Keratinocyte (primary cell): ENCODE results near the gene VTI1A. TPM values are rescaled to one million over a fixed set of nuclear protein-coding genes. Genes with fewer than 3 reads are reported as not detected.

Experiments
- DNase-seq: peaks from one replicate; pipeline ENCODE4 v3.0.0-alpha.2; 2011; ENCODE audit warnings: low read depth, missing footprints, low spot score
- FAIRE-seq: peaks from 2 replicates; lab custom pipeline; 2011; peaks lifted over from hg19 to GRCh38; lab: Jason Lieb, UNC
- H2AFZ ChIP-seq: 2 replicates; pipeline ENCODE4 v1.6.0; 2012; ENCODE audit warnings: low read length, control low read depth, inconsistent platforms; ENCODE audit not compliant: control insufficient read depth
- H3K27ac ChIP-seq: 2 replicates; pipeline ENCODE4 v1.5.1; 2011; ENCODE audit warnings: low read length; ENCODE audit not compliant: control insufficient read depth, insufficient read depth
- H3K27me3 ChIP-seq: 3 replicates; pipeline ENCODE4 v1.6.0; 2011; ENCODE audit warnings: low read length; ENCODE audit not compliant: control insufficient read depth, insufficient read depth; ENCODE audit errors: extremely low read depth
- H3K36me3 ChIP-seq, 2 experiments: 2 replicates in 1 of 2; 3 replicates in 1 of 2; pipeline ENCODE4 v1.5.1; 2011; ENCODE audit warnings: low read length in 2 of 2, mild to moderate bottlenecking in 1 of 2; ENCODE audit not compliant: control insufficient read depth in 2 of 2, insufficient read depth in 2 of 2; ENCODE audit errors: extremely low read depth in 1 of 2
- H3K4me1 ChIP-seq: 3 replicates; pipeline ENCODE4 v1.5.1; 2011; ENCODE audit warnings: low read length; ENCODE audit not compliant: control insufficient read depth, insufficient read depth; ENCODE audit errors: extremely low read depth
- H3K4me2 ChIP-seq: 3 replicates; pipeline ENCODE4 v1.6.0; 2011; ENCODE audit warnings: low read depth, low read length; ENCODE audit not compliant: control insufficient read depth, insufficient read depth; ENCODE audit errors: extremely low read depth
- H3K4me3 ChIP-seq, 3 experiments: fragments of 200-600 bp in 1 of 3; sonication (generic) in 1 of 3; 2 replicates in 2 of 3; 3 replicates in 1 of 3; pipeline ENCODE4 v1.5.1; 2011 to 2016; ENCODE audit warnings: low read length in 3 of 3, mild to moderate bottlenecking in 3 of 3, control low read depth in 2 of 3, inconsistent platforms in 1 of 3, low read depth in 1 of 3, mixed read lengths in 1 of 3, mixed run types in 1 of 3, moderate library complexity in 1 of 3; ENCODE audit not compliant: control insufficient read depth in 2 of 3, insufficient read depth in 2 of 3; ENCODE audit errors: extremely low read depth in 1 of 3
- H3K79me2 ChIP-seq: 2 replicates; pipeline ENCODE4 v1.6.0; 2012; ENCODE audit warnings: low read length; ENCODE audit not compliant: control insufficient read depth, insufficient read depth
- H3K9ac ChIP-seq: 3 replicates; pipeline ENCODE4 v1.6.0; 2011; ENCODE audit warnings: low read length; ENCODE audit not compliant: control insufficient read depth, insufficient read depth; ENCODE audit errors: extremely low read depth
- H3K9me1 ChIP-seq: 3 replicates; pipeline ENCODE4 v1.6.0; 2011; ENCODE audit warnings: low read length; ENCODE audit not compliant: control insufficient read depth, insufficient read depth; ENCODE audit errors: extremely low read depth
- H3K9me3 ChIP-seq: 2 replicates; pipeline ENCODE4 v1.5.1; 2012; ENCODE audit warnings: low read depth, low read length; ENCODE audit not compliant: control insufficient read depth
- H4K20me1 ChIP-seq: 3 replicates; pipeline ENCODE4 v1.6.0; 2011; ENCODE audit warnings: low read length; ENCODE audit not compliant: control insufficient read depth, insufficient read depth; ENCODE audit errors: extremely low read depth
- EZH2 ChIP-seq: IDR thresholded peaks from one replicate; pipeline ENCODE4 v1.6.1; 2012; ENCODE audit warnings: inconsistent platforms, mild to moderate bottlenecking, low read length, moderate library complexity
- dilution Hi-C: fragments of 300-500 bp; cut with MboI; formaldehyde crosslinking; loops from one replicate; pipeline ENCODE4 v1.7.0; 2020; ENCODE audit warnings: low sequenced_read_pairs; ENCODE audit not compliant: extremely low pct_ligation_motif_present
- polyA plus RNA-seq, 5 experiments: library from polyadenylated mRNA; depleted of rRNA in 3 of 5; stranded (reverse) in 3 of 5; stranded (forward) in 1 of 5; unstranded in 1 of 5; fragments of >200 nt; gene quantifications; 1 replicate in 1 of 5; 2 replicates in 3 of 5; 3 replicates in 1 of 5; pipeline versions ENCODE4 v1.2.1 to v1.2.3, GENCODE V29; 2011 to 2012; ENCODE audit warnings: missing spikeins in 2 of 5, low read depth in 1 of 5, low replicate concordance in 1 of 5
- TF ChIP-seq, protein P1 (sequence below), 3 experiments: IDR thresholded peaks in 1 of 3; conservative IDR thresholded peaks in 1 of 3; optimal IDR thresholded peaks in 1 of 3; 2 replicates in 2 of 3; 3 replicates in 1 of 3; pipeline versions ENCODE3 to v1.5.1; 2011; ENCODE audit warnings: low read length in 3 of 3, mild to moderate bottlenecking in 3 of 3, moderate library complexity in 2 of 3, control low read depth in 1 of 3, inconsistent platforms in 1 of 3; ENCODE audit not compliant: insufficient read depth in 2 of 3; ENCODE audit errors: extremely low read depth in 1 of 3

VTI1A gene
- polyA plus RNA-seq, 1 donor (not counting 4 experiments of a cell fraction or from before 2014, with no cell fraction given), result 18.5 TPM

DNA sequence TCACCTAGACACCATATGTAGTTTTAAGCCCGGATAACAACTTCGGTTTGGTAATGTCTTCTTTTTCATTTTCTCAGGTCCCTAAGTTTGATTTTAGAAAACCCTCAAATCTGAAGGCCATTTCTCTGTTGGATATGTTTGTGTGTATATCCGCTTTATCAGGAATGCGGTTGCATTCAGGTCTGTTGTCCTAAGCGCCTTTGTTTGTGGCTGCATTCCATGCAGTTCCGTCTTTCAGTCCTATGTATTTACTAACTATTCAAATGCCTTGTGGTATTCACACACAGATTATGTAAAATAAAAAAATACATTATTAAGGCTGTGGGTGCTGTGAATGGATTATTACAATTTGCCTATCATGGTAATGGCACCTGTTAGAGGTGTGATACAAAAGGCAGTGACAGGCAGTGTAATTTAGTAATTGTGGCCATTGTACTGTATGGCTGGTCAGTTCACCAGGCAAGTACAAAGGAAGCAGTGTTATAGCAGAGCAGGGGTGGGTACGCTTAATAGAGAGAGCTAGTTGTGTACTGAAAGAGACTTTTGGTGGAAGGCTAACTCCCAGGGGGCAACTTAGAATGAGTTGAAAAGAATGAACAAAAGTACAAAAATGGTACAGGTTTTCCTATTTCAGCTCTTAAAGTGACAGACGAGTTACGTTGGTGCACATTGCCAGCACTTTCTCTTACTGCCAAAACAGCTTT lies 136.4 kb downstream of the VTI1A start:
- H3K4me1 ChIP-seq, result peaks cover 14% of the 10 kb centered on the region
- DNase-seq, result no peak
- H3K27me3 ChIP-seq, result no peaks in the 10 kb centered on the region
- H3K36me3 ChIP-seq, result no peaks in the 10 kb centered on the region
- no peak for TF ChIP-seq EZH2
- TF ChIP-seq, protein P1, sequence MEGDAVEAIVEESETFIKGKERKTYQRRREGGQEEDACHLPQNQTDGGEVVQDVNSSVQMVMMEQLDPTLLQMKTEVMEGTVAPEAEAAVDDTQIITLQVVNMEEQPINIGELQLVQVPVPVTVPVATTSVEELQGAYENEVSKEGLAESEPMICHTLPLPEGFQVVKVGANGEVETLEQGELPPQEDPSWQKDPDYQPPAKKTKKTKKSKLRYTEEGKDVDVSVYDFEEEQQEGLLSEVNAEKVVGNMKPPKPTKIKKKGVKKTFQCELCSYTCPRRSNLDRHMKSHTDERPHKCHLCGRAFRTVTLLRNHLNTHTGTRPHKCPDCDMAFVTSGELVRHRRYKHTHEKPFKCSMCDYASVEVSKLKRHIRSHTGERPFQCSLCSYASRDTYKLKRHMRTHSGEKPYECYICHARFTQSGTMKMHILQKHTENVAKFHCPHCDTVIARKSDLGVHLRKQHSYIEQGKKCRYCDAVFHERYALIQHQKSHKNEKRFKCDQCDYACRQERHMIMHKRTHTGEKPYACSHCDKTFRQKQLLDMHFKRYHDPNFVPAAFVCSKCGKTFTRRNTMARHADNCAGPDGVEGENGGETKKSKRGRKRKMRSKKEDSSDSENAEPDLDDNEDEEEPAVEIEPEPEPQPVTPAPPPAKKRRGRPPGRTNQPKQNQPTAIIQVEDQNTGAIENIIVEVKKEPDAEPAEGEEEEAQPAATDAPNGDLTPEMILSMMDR (optimal IDR thresholded peaks at IDR 0.05 in 1 of 3, IDR thresholded peaks at IDR 0.05 in 1 of 3, conservative IDR thresholded peaks at IDR 0.05 in 1 of 3; ENCODE audit: extremely low read depth in 1 of 3, insufficient read depth in 2 of 3, low read length in 3 of 3), result no peak
- no peaks in the 10 kb centered on the region for H3K79me2 ChIP-seq
- no peak overlapping the region for H3K4me2 ChIP-seq
- dilution Hi-C loops, result no loop called here
- no peaks in the 10 kb centered on the region for H3K9me1 ChIP-seq
- FAIRE-seq, result no peak
- H3K9me3 ChIP-seq, result no peaks in the 10 kb centered on the region
- H3K4me3 ChIP-seq, result no peak overlapping the region
- no peak overlapping the region for H2AFZ ChIP-seq
- no peak overlapping the region for H3K27ac ChIP-seq
- no peaks in the 10 kb centered on the region for H4K20me1 ChIP-seq
- no peak overlapping the region for H3K9ac ChIP-seq

DNA sequence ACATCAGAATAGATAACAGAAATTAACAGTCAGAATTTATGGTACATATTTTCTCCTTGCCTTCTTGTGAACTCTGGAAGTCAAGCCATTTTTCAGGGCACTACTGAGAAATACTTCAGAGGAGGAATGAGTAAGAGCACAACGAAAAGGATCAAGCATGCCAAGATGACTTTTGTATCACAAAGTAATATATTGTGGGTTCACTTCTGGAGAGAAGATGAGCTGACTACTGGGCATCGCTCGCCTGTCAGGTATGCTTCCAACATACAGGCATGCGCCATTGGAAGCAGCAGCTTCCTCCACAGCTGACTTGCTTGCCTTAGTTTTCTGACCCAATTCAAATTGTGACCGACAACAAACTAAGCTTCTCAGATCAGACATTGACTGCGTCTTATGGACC lies 137.3 kb downstream of the VTI1A start:
- Histone ChIP-seq H3K9ac (no peak overlapping the region), H3K27ac (peak overlapping the region; percentile 59), H3K4me2 (peak overlapping the region; percentile 70), H3K9me3 (no peaks in the 10 kb centered on the region), H2AFZ (no peak overlapping the region), H3K36me3 (no peaks in the 10 kb centered on the region), H3K4me1 (peaks cover 14% of the 10 kb centered on the region), H3K9me1 (no peaks in the 10 kb centered on the region), H3K79me2 (no peaks in the 10 kb centered on the region), H3K27me3 (no peaks in the 10 kb centered on the region), H3K4me3 (no peak overlapping the region), H4K20me1 (no peaks in the 10 kb centered on the region)
- dilution Hi-C loops, result no loop called here
- TF ChIP-seq EZH2, result no peak
- TF ChIP-seq, protein P1 (optimal IDR thresholded peaks at IDR 0.05 in 1 of 3, IDR thresholded peaks at IDR 0.05 in 1 of 3, conservative IDR thresholded peaks at IDR 0.05 in 1 of 3; ENCODE audit: extremely low read depth in 1 of 3, insufficient read depth in 2 of 3, low read length in 3 of 3), result no peak
- DNase-seq (no peak), FAIRE-seq (peak; percentile 43)
